IMR-90 (cell line): ENCODE measurements around the gene TDRD6. TPM values are rescaled to one million over a fixed set of nuclear protein-coding genes. Genes with fewer than 3 reads are reported as not detected.

Source experiments
- ATAC-seq: fragments of 200-7000 bp; cut with Tn5 transposase; 2 replicates; pipeline ENCODE4 v1.9.1; 2020; ENCODE audit warnings: low read depth, mild to moderate bottlenecking, moderate library complexity
- BruUV-seq: library from RNA; stranded (reverse); fragments of 400-500 nt; replicated peaks from 2 replicates; lab custom pipeline; 2021; lab: Mats Ljungman, UMichigan
- CTCF ChIA-PET: fragments of 300-600 bp; formaldehyde crosslinking; extraction: SDS; loops from one replicate; lab custom pipeline; 2021; ENCODE audit warnings: antibody characterized with exemption; lab: Yijun Ruan, JAX
- POLR2A ChIA-PET: fragments of 300-600 bp; sonication (Branson Sonifier 250); formaldehyde crosslinking; loops from one replicate; lab custom pipeline; 2022; ENCODE audit warnings: antibody characterized with exemption; ENCODE audit not compliant: unreplicated experiment; lab: Charles Lee
- DNase-seq: peaks from one replicate; pipeline ENCODE4 v3.0.0; 2013
- H2AFZ ChIP-seq: replicated peaks from 2 replicates; pipeline ENCODE3; 2013; ENCODE audit warnings: low read length, mild to moderate bottlenecking; ENCODE audit not compliant: poor library complexity
- H2AK5ac ChIP-seq: 2 replicates; pipeline ENCODE4 v1.6.1; 2013; ENCODE audit warnings: low read depth, low read length, inconsistent platforms
- H2AK9ac ChIP-seq: replicated peaks from 2 replicates; pipeline ENCODE3; 2013; ENCODE audit warnings: mild to moderate bottlenecking, low read depth, low read length, moderate library complexity; ENCODE audit not compliant: poor library complexity
- H2BK120ac ChIP-seq: 2 replicates; pipeline ENCODE4 v1.6.1; 2013; ENCODE audit warnings: low read depth, low read length, inconsistent platforms
- H2BK15ac ChIP-seq: 3 replicates; pipeline ENCODE4 v1.6.1; 2013; ENCODE audit warnings: low read depth, low read length, inconsistent platforms
- H2BK20ac ChIP-seq: 2 replicates; pipeline ENCODE4 v1.6.1; 2013; ENCODE audit warnings: low read depth, mild to moderate bottlenecking, inconsistent platforms, low read length, moderate library complexity
- H2BK5ac ChIP-seq: 2 replicates; pipeline ENCODE4 v1.6.1; 2013; ENCODE audit warnings: mild to moderate bottlenecking, low read depth, low read length, inconsistent platforms; ENCODE audit not compliant: poor library complexity, severe bottlenecking
- H3K14ac ChIP-seq: replicated peaks from 2 replicates; pipeline ENCODE4 v1.6.1; 2013; ENCODE audit warnings: low read depth, low read length, inconsistent platforms
- H3K18ac ChIP-seq: 2 replicates; pipeline ENCODE4 v1.6.1; 2013; ENCODE audit warnings: low read depth, low read length, control low read depth
- H3K23ac ChIP-seq: 2 replicates; pipeline ENCODE4 v1.6.1; 2013; ENCODE audit warnings: low read depth, low read length, inconsistent platforms
- H3K27ac ChIP-seq: 2 replicates; pipeline ENCODE4 v1.5.1; 2013; ENCODE audit warnings: mild to moderate bottlenecking, control low read depth, low read length; ENCODE audit not compliant: insufficient read depth
- H3K27me3 ChIP-seq: 2 replicates; pipeline ENCODE4 v1.6.1; 2013; ENCODE audit warnings: low read length; ENCODE audit not compliant: control insufficient read depth, insufficient read depth
- H3K36me3 ChIP-seq: 2 replicates; pipeline ENCODE4 v1.6.1; 2013; ENCODE audit warnings: low read length, mixed read lengths; ENCODE audit not compliant: control insufficient read depth, insufficient read depth
- H3K4ac ChIP-seq: 2 replicates; pipeline ENCODE4 v1.6.1; 2013; ENCODE audit warnings: low read depth, low read length, inconsistent platforms
- H3K4me1 ChIP-seq: 2 replicates; pipeline ENCODE4 v1.6.1; 2013; ENCODE audit warnings: low read length, mixed read lengths; ENCODE audit not compliant: control insufficient read depth, insufficient read depth
- H3K4me2 ChIP-seq: 2 replicates; pipeline ENCODE4 v1.6.1; 2013; ENCODE audit warnings: low read depth, mild to moderate bottlenecking, control low read depth, low read length, moderate library complexity
- H3K4me3 ChIP-seq: 2 replicates; pipeline ENCODE4 v1.5.1; 2013; ENCODE audit warnings: low read depth, mild to moderate bottlenecking, control low read depth, low read length, moderate library complexity; ENCODE audit not compliant: insufficient read depth
- H3K56ac ChIP-seq: 2 replicates; pipeline ENCODE4 v1.6.1; 2013; ENCODE audit warnings: low read length, inconsistent platforms; ENCODE audit not compliant: insufficient read depth; ENCODE audit errors: extremely low read depth
- H3K79me1 ChIP-seq, 2 experiments: 2 replicates each; pipeline ENCODE4 v1.6.1; 2013; ENCODE audit warnings: low read length in 2 of 2, inconsistent platforms in 1 of 2, low read depth in 1 of 2
- H3K9ac ChIP-seq: 2 replicates; pipeline ENCODE4 v1.6.1; 2013; ENCODE audit warnings: low read depth, low read length, control low read depth
- H3K9me1 ChIP-seq: 2 replicates; pipeline ENCODE4 v1.6.1; 2013; ENCODE audit warnings: low read length, inconsistent platforms; ENCODE audit not compliant: insufficient read depth
- H3K9me3 ChIP-seq: 2 replicates; pipeline ENCODE4 v1.6.1; 2013; ENCODE audit warnings: low read length; ENCODE audit not compliant: control insufficient read depth, insufficient read depth
- H4K20me1 ChIP-seq: 2 replicates; pipeline ENCODE4 v1.6.1; 2013; ENCODE audit warnings: low read length, inconsistent platforms; ENCODE audit not compliant: insufficient read depth
- H4K5ac ChIP-seq: 2 replicates; pipeline ENCODE4 v1.6.1; 2013; ENCODE audit warnings: mild to moderate bottlenecking, low read depth, low read length, control low read depth
- H4K8ac ChIP-seq, 2 experiments: 2 replicates each; pipeline ENCODE4 v1.6.1; 2013; ENCODE audit warnings: low read depth in 2 of 2, low read length in 2 of 2, control low read depth in 1 of 2, inconsistent platforms in 1 of 2
- H4K91ac ChIP-seq: 2 replicates; pipeline ENCODE4 v1.6.1; 2013; ENCODE audit warnings: low read depth, low read length, inconsistent platforms; ENCODE audit not compliant: insufficient read depth
- BHLHE40 ChIP-seq: fragments of 150-350 bp; IDR thresholded peaks from 2 replicates; pipeline ENCODE4 v1.6.1; 2016; ENCODE audit warnings: mild to moderate bottlenecking, low read depth, low read length
- CEBPB ChIP-seq: IDR thresholded peaks from 2 replicates; pipeline ENCODE4 v1.6.1; 2012; ENCODE audit warnings: low read depth, low read length, improper control_type of control experiment
- CHD1 ChIP-seq: IDR thresholded peaks from 2 replicates; pipeline ENCODE4 v1.6.1; 2012; ENCODE audit warnings: low read depth, low read length, improper control_type of control experiment
- FOS ChIP-seq: fragments of 150-350 bp; IDR thresholded peaks from 2 replicates; pipeline ENCODE4 v1.6.1; 2016; ENCODE audit warnings: low read depth, low read length
- MAFK ChIP-seq: IDR thresholded peaks from 2 replicates; pipeline ENCODE4 v1.6.1; 2012; ENCODE audit warnings: low read depth, low read length, improper control_type of control experiment
- MAZ ChIP-seq: IDR thresholded peaks from 2 replicates; pipeline ENCODE4 v1.6.1; 2012; ENCODE audit warnings: low read depth, mild to moderate bottlenecking, low read length, improper control_type of control experiment, moderate library complexity, borderline replicate concordance
- MXI1 ChIP-seq: IDR thresholded peaks from 2 replicates; pipeline ENCODE4 v1.6.1; 2012; ENCODE audit warnings: low read depth, mild to moderate bottlenecking, low read length, moderate library complexity, borderline replicate concordance
- NFE2L2 ChIP-seq: fragments of 150-350 bp; IDR thresholded peaks from 2 replicates; pipeline ENCODE4 v1.6.1; 2016; ENCODE audit warnings: low read depth, mild to moderate bottlenecking, low read length
- POLR2A ChIP-seq: IDR thresholded peaks from 2 replicates; pipeline ENCODE4 v1.6.1; 2012; ENCODE audit warnings: mild to moderate bottlenecking, low read depth, low read length
- RAD21 ChIP-seq: IDR thresholded peaks from 2 replicates; pipeline ENCODE4 v1.6.1; 2012; ENCODE audit warnings: low read length, improper control_type of control experiment
- RCOR1 ChIP-seq: IDR thresholded peaks from 2 replicates; pipeline ENCODE4 v1.6.1; 2012; ENCODE audit warnings: mild to moderate bottlenecking, low read length, improper control_type of control experiment; ENCODE audit not compliant: insufficient replicate concordance
- RFX5 ChIP-seq: IDR thresholded peaks from 2 replicates; pipeline ENCODE4 v1.8.0; 2012; ENCODE audit warnings: low read depth, mild to moderate bottlenecking, low read length, moderate library complexity
- SMC3 ChIP-seq: fragments of 150-350 bp; IDR thresholded peaks from 2 replicates; pipeline ENCODE4 v1.6.1; 2016; ENCODE audit warnings: low read depth, mild to moderate bottlenecking, antibody characterized with exemption, low read length, moderate library complexity
- WGBS, 2 experiments: methylation state at CpG; one replicate each; pipeline versions ENCODE4 v1.1.5 to v1.1.7; 2013; ENCODE audit warnings: missing lambda C conversion rate in 2 of 2; ENCODE audit not compliant: insufficient read length in 1 of 2; ENCODE audit errors: extremely low coverage in 2 of 2; 5-methylcytosine and 5-hydroxymethylcytosine counted together
- dilution Hi-C: fragments of 300-500 bp; cut with HindIII; formaldehyde crosslinking; loops from one replicate; pipeline ENCODE4 v1.14.3; 2018; ENCODE audit warnings: low sequenced_read_pairs; ENCODE audit not compliant: unreplicated experiment
- in situ Hi-C: fragments of 300-500 bp; cut with MboI; formaldehyde crosslinking; loops from 3 replicates; pipeline ENCODE4 v1.14.3; 2019; ENCODE audit warnings: low sequenced_read_pairs, inconsistent platforms, mixed read lengths
- intact Hi-C: fragments of 100-400 bp; cut with micrococcal nuclease; formaldehyde crosslinking; loops from 2 replicates; pipeline ENCODE4 v1.10.0; 2022
- polyA plus RNA-seq, 3 experiments: library from polyadenylated mRNA; depleted of rRNA; stranded (reverse); fragments of >200 nt; gene quantifications; 2 replicates each; pipeline ENCODE4 v1.2.3, GENCODE V29; 2012; ENCODE audit warnings: low replicate concordance in 1 of 3
- total RNA-seq: library from RNA; depleted of rRNA; stranded (reverse); fragments of >200 nt; gene quantifications from 2 replicates; pipeline ENCODE4 v1.2.3, GENCODE V29; 2012
- TF ChIP-seq, protein P1 (sequence below): fragments of 150-350 bp; IDR thresholded peaks from 2 replicates; pipeline ENCODE4 v1.6.1; 2017; ENCODE audit warnings: mild to moderate bottlenecking, antibody characterized with exemption, low read length, low read depth
- TF ChIP-seq, protein P2 (sequence below): conservative IDR thresholded peaks from 2 replicates; pipeline ENCODE4 v1.5.1; 2012; ENCODE audit warnings: mild to moderate bottlenecking, low read depth, low read length, improper control_type of control experiment
- TF ChIP-seq, protein P3 (sequence below): fragments of 150-350 bp; IDR thresholded peaks from 2 replicates; pipeline ENCODE4 v1.6.1; 2016; ENCODE audit warnings: low read depth, mild to moderate bottlenecking, low read length, moderate library complexity, borderline replicate concordance

The TDRD6 gene
- total and polyA plus RNA-seq, 2 of the 4 experiments (the other 2 are of a cell fraction) = not detected

DNA sequence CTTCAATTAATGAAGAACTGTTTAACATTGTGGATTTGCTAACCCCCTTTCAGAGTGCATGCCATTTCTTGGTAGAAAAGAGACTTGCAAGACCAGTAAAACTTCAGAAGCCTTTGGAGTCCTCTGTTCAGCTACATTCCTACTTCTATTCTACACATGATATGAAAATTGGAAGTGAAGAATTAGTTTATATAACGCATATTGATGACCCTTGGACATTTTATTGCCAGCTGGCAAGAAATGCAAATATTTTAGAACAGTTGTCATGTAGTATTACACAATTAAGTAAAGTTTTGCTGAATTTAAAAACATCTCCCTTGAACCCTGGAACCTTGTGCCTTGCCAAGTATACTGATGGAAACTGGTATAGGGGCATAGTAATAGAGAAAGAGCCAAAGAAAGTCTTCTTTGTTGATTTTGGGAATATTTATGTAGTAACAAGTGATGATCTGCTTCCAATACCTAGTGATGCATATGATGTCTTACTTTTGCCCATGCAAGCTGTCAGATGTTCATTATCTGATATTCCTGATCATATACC lies 3.3 kb downstream of the TDRD6 start:
- CTCF ChIA-PET = no interaction called here
- H3K27ac ChIP-seq = no peak overlapping the region
- H3K27me3 ChIP-seq = no peaks in the 10 kb centered on the region
- H2BK20ac ChIP-seq = no peak overlapping the region
- H2AFZ ChIP-seq = no peak overlapping the region
- no peak overlapping the region for H2AK5ac ChIP-seq
- TF ChIP-seq, protein P1, sequence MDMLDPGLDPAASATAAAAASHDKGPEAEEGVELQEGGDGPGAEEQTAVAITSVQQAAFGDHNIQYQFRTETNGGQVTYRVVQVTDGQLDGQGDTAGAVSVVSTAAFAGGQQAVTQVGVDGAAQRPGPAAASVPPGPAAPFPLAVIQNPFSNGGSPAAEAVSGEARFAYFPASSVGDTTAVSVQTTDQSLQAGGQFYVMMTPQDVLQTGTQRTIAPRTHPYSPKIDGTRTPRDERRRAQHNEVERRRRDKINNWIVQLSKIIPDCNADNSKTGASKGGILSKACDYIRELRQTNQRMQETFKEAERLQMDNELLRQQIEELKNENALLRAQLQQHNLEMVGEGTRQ = no peak
- TF ChIP-seq, protein P2, sequence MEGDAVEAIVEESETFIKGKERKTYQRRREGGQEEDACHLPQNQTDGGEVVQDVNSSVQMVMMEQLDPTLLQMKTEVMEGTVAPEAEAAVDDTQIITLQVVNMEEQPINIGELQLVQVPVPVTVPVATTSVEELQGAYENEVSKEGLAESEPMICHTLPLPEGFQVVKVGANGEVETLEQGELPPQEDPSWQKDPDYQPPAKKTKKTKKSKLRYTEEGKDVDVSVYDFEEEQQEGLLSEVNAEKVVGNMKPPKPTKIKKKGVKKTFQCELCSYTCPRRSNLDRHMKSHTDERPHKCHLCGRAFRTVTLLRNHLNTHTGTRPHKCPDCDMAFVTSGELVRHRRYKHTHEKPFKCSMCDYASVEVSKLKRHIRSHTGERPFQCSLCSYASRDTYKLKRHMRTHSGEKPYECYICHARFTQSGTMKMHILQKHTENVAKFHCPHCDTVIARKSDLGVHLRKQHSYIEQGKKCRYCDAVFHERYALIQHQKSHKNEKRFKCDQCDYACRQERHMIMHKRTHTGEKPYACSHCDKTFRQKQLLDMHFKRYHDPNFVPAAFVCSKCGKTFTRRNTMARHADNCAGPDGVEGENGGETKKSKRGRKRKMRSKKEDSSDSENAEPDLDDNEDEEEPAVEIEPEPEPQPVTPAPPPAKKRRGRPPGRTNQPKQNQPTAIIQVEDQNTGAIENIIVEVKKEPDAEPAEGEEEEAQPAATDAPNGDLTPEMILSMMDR = no peak
- TF ChIP-seq, protein P3, sequence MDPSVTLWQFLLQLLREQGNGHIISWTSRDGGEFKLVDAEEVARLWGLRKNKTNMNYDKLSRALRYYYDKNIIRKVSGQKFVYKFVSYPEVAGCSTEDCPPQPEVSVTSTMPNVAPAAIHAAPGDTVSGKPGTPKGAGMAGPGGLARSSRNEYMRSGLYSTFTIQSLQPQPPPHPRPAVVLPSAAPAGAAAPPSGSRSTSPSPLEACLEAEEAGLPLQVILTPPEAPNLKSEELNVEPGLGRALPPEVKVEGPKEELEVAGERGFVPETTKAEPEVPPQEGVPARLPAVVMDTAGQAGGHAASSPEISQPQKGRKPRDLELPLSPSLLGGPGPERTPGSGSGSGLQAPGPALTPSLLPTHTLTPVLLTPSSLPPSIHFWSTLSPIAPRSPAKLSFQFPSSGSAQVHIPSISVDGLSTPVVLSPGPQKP = no peak
- TF ChIP-seq CEBPB (no peak), MAFK (no peak), SMC3 (no peak), CHD1 (no peak), MAZ (no peak), RFX5 (no peak), MXI1 (no peak), POLR2A (no peak), RAD21 (no peak), BHLHE40 (no peak), NFE2L2 (no peak), FOS (no peak), RCOR1 (no peak)
- ATAC-seq = no peak
- no peak overlapping the region for H3K23ac ChIP-seq
- WGBS, 2 experiments = no CpG with 5 or more reads among the region's 1 CpG
- H3K36me3 ChIP-seq = no peaks in the 10 kb centered on the region
- no peak overlapping the region for H3K9ac ChIP-seq
- H4K20me1 ChIP-seq = no peaks in the 10 kb centered on the region
- intact Hi-C loops = no loop called here
- H3K4ac ChIP-seq = no peak overlapping the region
- H3K9me1 ChIP-seq = no peaks in the 10 kb centered on the region
- H3K4me3 ChIP-seq = no peak overlapping the region
- H3K18ac ChIP-seq = no peak overlapping the region
- no peak overlapping the region for H3K4me2 ChIP-seq
- H2AK9ac ChIP-seq = no peak overlapping the region
- no peak overlapping the region for H2BK120ac ChIP-seq
- dilution Hi-C loops = no loop called here
- POLR2A ChIA-PET = no interaction called here
- no peak overlapping the region for H2BK15ac ChIP-seq
- in situ Hi-C loops = no loop called here
- no peaks in the 10 kb centered on the region for H3K79me1 ChIP-seq
- no peak overlapping the region for H4K91ac ChIP-seq
- no peak for DNase-seq
- no peaks in the 10 kb centered on the region for H3K4me1 ChIP-seq
- H4K5ac ChIP-seq = no peak overlapping the region
- H3K9me3 ChIP-seq = no peaks in the 10 kb centered on the region
- H3K14ac ChIP-seq = no peak overlapping the region
- no peak overlapping the region for H4K8ac ChIP-seq
- H3K56ac ChIP-seq = no peak overlapping the region
- no peak overlapping the region for H2BK5ac ChIP-seq
- BruUV-seq = no TSS peak
